ENCODE results near the gene CSTA. TPM values are rescaled to one million over a fixed set of nuclear protein-coding genes. Genes with fewer than 3 reads are reported as not detected.

CSTA gene
- total RNA-seq, 2 donors from 2014 or later, result 1.3 TPM; not detected in 1

- TF ChIP-seq POLR2A (IDR thresholded peaks at IDR 0.05), result no peak
- TF ChIP-seq CTCF (IDR thresholded peaks at IDR 0.05), result peak; percentile 11 to 71 (median 63)
- peaks cover 0 to 2% of the 10 kb centered on the region in 2 donors for H3K36me3 ChIP-seq (replicated peaks in 1 of 2; ENCODE audit: insufficient read depth in 1 of 2, low read depth in 2 of 2)
- DNase-seq (peak; percentile 57 to 73 (median 64)), ATAC-seq (peak; percentile 75)
- no peak overlapping the region for H3K4me3 ChIP-seq
- H3K27ac ChIP-seq, result no peak overlapping the region
- 65 to 72% methylated on average over 4 of the region's 4 CpGs for WGBS, 2 donors
- H3K27me3 ChIP-seq, result no peaks in the 10 kb centered on the region
- H3K9me3 ChIP-seq, result no peaks in the 10 kb centered on the region
- intact Hi-C loops (cut with DNase I), result no loop called here
- H3K4me1 ChIP-seq, result peaks cover 10% of the 10 kb centered on the region
Observed at GRCh38 chr3:122356402-122356801, 31.4 kb downstream of the CSTA start.

- peaks cover 22% of the 10 kb centered on the region for H3K4me1 ChIP-seq
- no peaks in the 10 kb centered on the region for H3K27me3 ChIP-seq
- ATAC-seq (no peak), DNase-seq (no peak)
- no peak overlapping the region for H3K4me3 ChIP-seq
- TF ChIP-seq CTCF (IDR thresholded peaks at IDR 0.05) (no peak), POLR2A (IDR thresholded peaks at IDR 0.05) (no peak)
- no peaks in the 10 kb centered on the region for H3K9me3 ChIP-seq
- H3K27ac ChIP-seq, result no peak overlapping the region
- intact Hi-C loops (cut with DNase I), result no loop called here
- 62 to 63% methylated on average over 2 of the region's 2 CpGs for WGBS, 2 donors
- H3K36me3 ChIP-seq (replicated peaks in 1 of 2; ENCODE audit: insufficient read depth in 1 of 2, low read depth in 2 of 2), result peaks cover 0 to 2% of the 10 kb centered on the region in 2 donors
Observed at GRCh38 chr3:122357828-122358702, 33.0 kb downstream of the CSTA start.

GRCh38 chr3:122358703-122359032 is 33.6 kb downstream of the CSTA start:
- TF ChIP-seq CTCF (IDR thresholded peaks at IDR 0.05) (no peak), POLR2A (IDR thresholded peaks at IDR 0.05) (no peak)
- Histone ChIP-seq H3K36me3 (replicated peaks in 1 of 2; ENCODE audit: insufficient read depth in 1 of 2, low read depth in 2 of 2) (peaks cover 0 to 2% of the 10 kb centered on the region in 2 donors), H3K27me3 (no peaks in the 10 kb centered on the region), H3K4me1 (peaks cover 28% of the 10 kb centered on the region), H3K9me3 (no peaks in the 10 kb centered on the region), H3K27ac (no peak overlapping the region), H3K4me3 (no peak overlapping the region)
- 83 to 93% methylated on average over 2 of the region's 2 CpGs for WGBS, 2 donors
- intact Hi-C loops (cut with DNase I), result no loop called here
- ATAC-seq, result no peak
- no peak for DNase-seq

- WGBS, 2 donors, result 74 to 76% methylated on average over 2 of the region's 2 CpGs
- intact Hi-C loops (cut with DNase I), result no loop called here
- H3K36me3 ChIP-seq (replicated peaks in 1 of 2; ENCODE audit: insufficient read depth in 1 of 2, low read depth in 2 of 2), result peaks cover 0 to 2% of the 10 kb centered on the region in 2 donors
- H3K9me3 ChIP-seq, result no peaks in the 10 kb centered on the region
- H3K27me3 ChIP-seq, result no peaks in the 10 kb centered on the region
- no peak for ATAC-seq
- TF ChIP-seq POLR2A (IDR thresholded peaks at IDR 0.05) (no peak), CTCF (IDR thresholded peaks at IDR 0.05) (no peak)
- DNase-seq, result no peak
- H3K4me3 ChIP-seq, result no peak overlapping the region
- no peak overlapping the region for H3K27ac ChIP-seq
- H3K4me1 ChIP-seq, result peaks cover 56% of the 10 kb centered on the region
Observed at GRCh38 chr3:122362026-122362425, 37.0 kb downstream of the CSTA start.

- H3K4me3 ChIP-seq, result no peak overlapping the region
- peaks cover 56% of the 10 kb centered on the region for H3K4me1 ChIP-seq
- ATAC-seq (no peak), DNase-seq (no peak)
- peak overlapping the region; percentile 71 to 88 (median 82) for H3K27ac ChIP-seq
- no peaks in the 10 kb centered on the region for H3K36me3 ChIP-seq (replicated peaks in 1 of 2; ENCODE audit: insufficient read depth in 1 of 2, low read depth in 2 of 2)
- WGBS, 2 donors, result 50 to 62% methylated on average over 2 of the region's 2 CpGs
- intact Hi-C loops (cut with DNase I), result no loop called here
- H3K27me3 ChIP-seq, result no peaks in the 10 kb centered on the region
- TF ChIP-seq CTCF (IDR thresholded peaks at IDR 0.05) (no peak), POLR2A (IDR thresholded peaks at IDR 0.05) (no peak)
- H3K9me3 ChIP-seq, result no peaks in the 10 kb centered on the region
Observed at GRCh38 chr3:122364490-122364889, 39.4 kb downstream of the CSTA start.

Data from body of pancreas (tissue), 4 donors.